Stomach smooth muscle (tissue), 2 donors: ENCODE measurements around the gene TAF4.

Experiments used
- H3K27ac ChIP-seq: one replicate; pipeline ENCODE4 v1.7.0; 2013; ENCODE audit warnings: mild to moderate bottlenecking, low read length, inconsistent platforms
- H3K27me3 ChIP-seq, 2 donors: one replicate each; pipeline ENCODE4 v1.7.0; 2013; ENCODE audit warnings: low read length in 2 of 2; ENCODE audit not compliant: insufficient read depth in 2 of 2, control insufficient read depth in 1 of 2
- H3K36me3 ChIP-seq, 2 donors: one replicate each; pipeline ENCODE4 v1.7.0; 2013; ENCODE audit warnings: low read length in 2 of 2; ENCODE audit not compliant: control insufficient read depth in 2 of 2, insufficient read depth in 2 of 2
- H3K4me1 ChIP-seq: one replicate; pipeline ENCODE4 v1.7.0; 2013; ENCODE audit warnings: low read length; ENCODE audit not compliant: control insufficient read depth, insufficient read depth
- H3K4me3 ChIP-seq, 2 donors: one replicate each; pipeline ENCODE4 v1.7.0; 2013; ENCODE audit warnings: low read length in 2 of 2
- H3K9ac ChIP-seq, 2 donors: one replicate each; pipeline ENCODE4 v1.7.0; 2013; ENCODE audit warnings: low read length in 2 of 2, mild to moderate bottlenecking in 1 of 2
- H3K9me3 ChIP-seq, 2 donors: one replicate each; pipeline ENCODE4 v1.7.0; 2013; ENCODE audit warnings: low read length in 2 of 2; ENCODE audit not compliant: control insufficient read depth in 2 of 2
- donor health status: healthy.
- donor health status: Pancreatic carcinoma.

The TAF4 gene

DNA sequence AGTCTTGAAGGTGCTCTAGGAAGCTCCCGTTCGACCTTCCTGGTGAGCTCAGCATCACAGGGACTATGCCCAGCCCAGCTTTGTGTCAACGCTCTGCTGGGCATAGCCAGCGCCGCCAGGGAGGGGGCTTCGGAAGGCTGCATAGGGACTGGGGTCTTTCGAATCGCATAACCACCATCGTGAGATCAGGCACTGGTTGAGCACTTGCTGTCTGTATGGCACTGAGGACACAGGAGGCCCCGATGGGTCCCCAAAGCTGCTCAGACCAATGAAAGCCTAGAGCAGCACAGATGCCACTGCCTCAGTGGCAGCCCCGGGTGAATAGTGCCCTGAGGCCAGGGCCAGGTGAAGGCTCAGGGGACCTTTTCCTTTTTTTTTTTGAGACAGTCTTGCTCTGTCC is 96.7 kb downstream of the TAF4 start:
- peaks cover 14 to 16% of the 10 kb centered on the region in 2 donors for H3K36me3 ChIP-seq
- no peak overlapping the region for H3K27ac ChIP-seq
- peaks cover 10 to 14% of the 10 kb centered on the region in 2 donors for H3K27me3 ChIP-seq
- no peaks in the 10 kb centered on the region for H3K9me3 ChIP-seq
- H3K4me3 ChIP-seq: no peak overlapping the region
- H3K4me1 ChIP-seq: no peaks in the 10 kb centered on the region
- no peak overlapping the region for H3K9ac ChIP-seq

DNA sequence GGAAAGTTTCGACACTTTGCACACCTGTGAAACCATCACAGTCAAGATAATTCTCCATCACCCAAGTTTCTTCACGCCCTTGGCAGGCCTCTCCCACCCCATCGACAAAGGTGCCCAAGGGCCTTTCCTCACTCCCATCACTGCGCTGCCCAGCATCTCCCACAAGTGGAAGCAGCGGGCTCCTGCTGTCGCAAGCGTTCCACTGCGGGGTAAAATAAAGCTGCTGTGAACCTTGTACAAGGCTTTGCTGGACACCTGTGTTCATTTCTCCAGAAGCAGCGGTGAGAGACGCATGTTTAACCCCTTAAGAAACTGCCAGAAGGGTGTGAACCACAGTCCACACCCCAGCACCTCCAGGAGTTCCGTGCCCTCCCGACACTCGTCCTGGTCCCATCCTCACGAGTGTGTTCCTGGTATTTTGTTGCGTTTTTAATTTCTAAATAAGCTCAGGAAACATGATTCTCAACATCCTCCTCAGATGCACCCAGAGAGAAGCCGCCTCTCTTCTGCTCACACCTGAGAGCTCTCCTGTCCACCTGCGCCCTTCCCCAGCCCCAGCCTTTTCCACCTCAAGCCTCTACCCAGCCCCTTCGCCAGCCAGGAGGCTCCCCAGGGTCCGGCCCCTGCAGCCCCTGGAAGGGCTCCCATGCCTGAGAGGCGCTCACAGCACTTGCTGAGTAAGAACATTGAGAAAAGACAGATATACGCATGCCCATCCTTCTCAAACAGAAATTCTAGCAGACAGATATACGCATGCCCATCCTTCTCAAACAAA is 97.5 kb downstream of the TAF4 start:
- Histone ChIP-seq H3K27ac (no peak overlapping the region), H3K4me3 (no peak overlapping the region), H3K36me3 (peaks cover 10 to 13% of the 10 kb centered on the region in 2 donors), H3K27me3 (peaks cover 10 to 14% of the 10 kb centered on the region in 2 donors), H3K4me1 (no peaks in the 10 kb centered on the region), H3K9ac (no peak overlapping the region), H3K9me3 (no peaks in the 10 kb centered on the region)

DNA sequence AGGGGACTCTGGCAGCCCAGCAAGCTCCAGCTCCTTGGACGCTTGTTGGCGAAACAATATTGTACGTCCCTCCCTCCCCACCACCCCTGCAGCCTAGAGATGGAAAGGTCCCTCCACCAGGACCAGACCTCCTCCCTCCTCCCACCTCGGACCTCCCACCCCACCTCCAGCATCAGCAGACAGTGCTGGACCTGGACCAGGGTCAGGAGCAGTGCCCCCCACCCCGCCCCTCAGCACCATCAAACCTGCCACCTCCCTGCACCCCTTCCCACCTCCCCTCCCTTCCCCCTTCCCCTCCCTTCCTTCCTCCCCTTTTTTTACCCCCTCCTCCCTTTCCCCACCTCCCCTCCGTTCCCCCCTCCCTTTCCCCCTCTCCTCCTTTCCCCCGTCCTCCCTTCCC is 98.4 kb downstream of the TAF4 start:
- H3K27me3 ChIP-seq: peaks cover 10 to 14% of the 10 kb centered on the region in 2 donors
- peaks cover 2 to 3% of the 10 kb centered on the region in 2 donors for H3K36me3 ChIP-seq
- H3K9ac ChIP-seq: no peak overlapping the region
- no peak overlapping the region for H3K27ac ChIP-seq
- no peaks in the 10 kb centered on the region for H3K9me3 ChIP-seq
- no peaks in the 10 kb centered on the region for H3K4me1 ChIP-seq
- no peak overlapping the region for H3K4me3 ChIP-seq

DNA sequence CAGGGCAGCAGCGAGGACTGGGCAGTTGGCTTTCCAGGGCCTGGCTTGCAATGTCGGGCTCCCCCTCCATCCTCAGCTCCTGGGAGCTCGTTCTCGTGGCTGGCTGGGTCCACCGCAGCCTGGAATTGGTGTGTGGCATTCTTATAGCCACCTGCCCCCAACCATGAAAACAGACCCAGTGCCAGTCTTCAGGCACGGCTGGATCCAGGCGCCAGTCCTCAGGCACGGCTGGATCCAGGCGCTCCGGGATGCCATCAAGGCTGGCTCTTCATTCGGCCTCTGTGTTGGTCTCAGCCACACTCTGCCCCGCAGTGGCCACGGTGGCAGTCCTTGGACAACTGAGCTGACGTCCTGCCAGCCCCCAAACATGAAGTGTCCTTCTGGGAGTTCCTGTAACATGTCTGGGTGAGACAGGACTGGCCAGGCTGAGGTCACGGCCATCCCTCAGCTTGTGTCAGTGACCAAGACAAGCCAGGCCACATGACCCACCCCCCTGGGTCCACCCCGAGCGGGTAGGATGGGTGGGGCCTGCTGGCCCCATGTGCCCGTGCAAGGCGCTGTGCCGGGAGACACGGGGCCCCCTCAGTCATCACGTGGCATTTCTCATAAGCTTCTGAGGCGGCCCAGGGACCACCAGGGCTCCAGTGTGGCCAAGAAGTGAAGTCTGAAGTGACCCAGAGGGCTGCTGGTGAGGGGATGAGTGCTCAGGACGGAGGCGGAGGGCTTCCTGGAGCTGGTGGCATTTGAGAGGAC is 99.0 kb downstream of the TAF4 start:
- Histone ChIP-seq H3K36me3 (no peaks in the 10 kb centered on the region), H3K4me1 (no peaks in the 10 kb centered on the region), H3K27me3 (peaks cover 10 to 14% of the 10 kb centered on the region in 2 donors), H3K9me3 (no peaks in the 10 kb centered on the region), H3K9ac (no peak overlapping the region), H3K27ac (no peak overlapping the region), H3K4me3 (no peak overlapping the region)

DNA sequence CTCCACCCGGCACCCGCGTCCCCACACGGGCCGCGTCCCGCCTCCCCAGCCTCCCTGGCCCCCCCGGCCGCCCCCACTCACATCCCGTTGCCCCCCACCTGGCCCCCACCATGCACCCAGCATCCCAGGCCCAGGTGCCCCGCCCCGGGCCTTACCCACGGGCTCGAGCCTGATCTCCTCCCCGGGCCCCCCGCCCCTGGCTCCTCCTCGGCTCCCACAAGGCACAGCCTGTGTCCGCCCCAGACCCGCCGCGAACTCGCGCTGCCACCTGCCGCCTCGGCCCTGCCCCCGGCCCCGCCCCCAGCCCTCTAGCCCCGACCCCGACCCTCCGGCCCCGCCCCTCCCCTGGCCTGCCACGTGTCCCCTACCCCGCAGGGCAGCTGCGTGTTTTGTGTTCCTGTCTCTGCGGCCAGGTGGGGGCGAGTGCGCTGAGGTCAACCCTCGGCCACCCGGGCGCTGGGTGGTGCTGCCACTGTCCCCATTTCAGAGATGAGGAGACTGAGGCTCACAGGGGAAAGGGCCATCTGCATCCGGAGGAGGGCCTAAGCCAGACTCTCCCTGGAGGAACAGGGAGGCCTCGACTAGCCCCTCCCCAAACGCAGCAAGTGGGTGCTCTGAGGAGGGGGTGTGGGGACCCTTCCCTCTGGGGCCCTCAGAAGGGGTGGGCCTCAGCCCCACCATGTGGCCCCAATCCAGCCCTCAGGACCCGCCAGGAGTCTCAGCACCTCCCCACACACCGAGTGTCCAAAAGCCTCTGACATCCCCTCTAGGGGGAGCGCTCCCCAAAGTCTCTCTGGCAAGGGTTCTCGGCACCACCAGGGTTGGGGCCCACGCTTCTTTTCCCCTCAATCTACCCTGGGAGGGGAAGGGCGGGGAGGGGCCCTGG is 99.8 kb downstream of the TAF4 start:
- Histone ChIP-seq H3K36me3 (no peaks in the 10 kb centered on the region), H3K27ac (no peak overlapping the region), H3K27me3 (peaks cover 10 to 14% of the 10 kb centered on the region in 2 donors), H3K9ac (no peak overlapping the region), H3K4me3 (no peak overlapping the region), H3K4me1 (no peaks in the 10 kb centered on the region), H3K9me3 (no peaks in the 10 kb centered on the region)

DNA sequence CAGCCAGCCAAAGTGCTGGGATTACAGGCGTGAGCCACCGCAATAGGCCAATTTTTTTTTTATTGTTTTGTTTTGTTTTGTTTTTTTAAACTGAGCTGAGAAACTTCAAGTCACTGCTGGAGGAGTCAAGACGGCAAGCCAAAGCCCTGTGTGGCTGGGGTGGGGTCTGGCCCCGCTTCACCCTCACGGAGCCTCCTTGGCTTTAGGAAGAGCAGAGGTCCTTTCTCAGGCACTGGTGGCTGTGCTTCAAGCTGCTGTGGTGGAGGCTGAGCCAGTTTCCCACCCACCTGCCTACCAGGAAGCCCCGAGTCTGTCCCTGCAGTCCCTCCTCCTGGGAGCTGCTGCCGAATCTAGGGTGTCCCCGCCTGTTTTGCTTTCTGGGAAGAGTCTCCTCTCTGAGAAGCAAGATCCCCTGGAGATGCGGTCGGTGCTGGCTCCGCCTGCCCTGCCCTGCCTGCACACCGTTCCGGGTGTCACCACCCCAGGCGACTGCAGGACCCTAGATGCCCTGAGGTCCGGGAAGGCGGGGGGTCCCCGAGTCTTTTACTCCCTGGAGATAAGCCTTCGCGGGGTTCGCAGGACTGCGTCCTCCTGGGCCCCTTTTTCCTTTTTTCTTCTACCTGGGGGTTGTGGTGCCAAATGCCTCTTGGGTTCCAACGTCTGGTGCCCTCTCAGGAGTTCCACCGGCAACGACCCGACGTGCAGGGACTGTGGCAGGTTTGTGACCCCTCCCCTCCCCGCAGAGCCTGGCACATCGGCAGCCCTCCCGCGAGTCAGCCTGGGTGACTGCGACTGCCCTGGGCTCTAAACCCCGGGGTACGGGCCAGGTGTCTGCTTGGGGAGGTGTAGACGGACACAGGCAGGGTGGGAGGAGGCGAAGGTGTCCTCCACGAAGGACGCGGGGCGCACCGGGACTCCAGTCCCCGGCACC is 100.7 kb downstream of the TAF4 start:
- Histone ChIP-seq H3K4me3 (no peak overlapping the region), H3K36me3 (no peaks in the 10 kb centered on the region), H3K9ac (no peak overlapping the region)

DNA sequence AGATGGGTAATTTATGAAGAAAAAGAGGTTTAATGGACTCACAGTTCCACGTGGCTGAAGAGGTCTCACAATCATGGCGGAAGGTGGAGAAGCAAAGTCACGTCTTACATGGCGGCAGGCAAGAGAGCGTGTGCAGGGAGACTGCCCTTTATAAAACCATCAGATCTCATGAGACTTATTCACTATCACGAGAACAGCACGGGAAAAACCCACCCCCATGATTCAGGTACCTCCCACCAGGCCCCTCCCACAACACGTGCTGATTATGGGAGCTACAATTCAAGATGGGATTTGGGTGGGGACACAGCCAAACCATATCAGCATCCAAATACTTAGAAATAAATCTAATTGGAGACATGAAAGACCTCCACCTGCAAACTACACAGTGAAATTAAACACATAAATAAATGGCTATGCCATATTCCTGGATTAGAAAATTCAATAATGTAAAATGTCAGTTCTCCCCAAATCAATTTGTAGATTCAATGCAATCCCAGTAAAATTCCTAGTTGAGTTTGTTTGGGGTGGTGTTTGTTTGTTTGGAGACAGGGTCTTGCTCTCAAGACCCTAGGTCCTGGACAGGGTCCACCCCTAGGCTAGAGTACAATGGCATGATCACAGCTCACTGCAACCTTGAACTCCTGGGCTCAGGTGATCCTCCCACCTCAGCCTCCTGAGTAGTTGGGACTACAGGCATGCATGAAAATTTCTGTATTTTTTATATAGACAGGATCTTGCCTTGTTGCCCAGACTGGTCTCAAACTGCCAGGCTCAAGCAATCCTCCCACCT is 101.6 kb downstream of the TAF4 start:
- Histone ChIP-seq H3K4me1 (no peaks in the 10 kb centered on the region), H3K4me3 (no peak overlapping the region), H3K27ac (no peak overlapping the region), H3K27me3 (peaks cover 10 to 14% of the 10 kb centered on the region in 2 donors), H3K36me3 (no peaks in the 10 kb centered on the region), H3K9ac (no peak overlapping the region), H3K9me3 (no peaks in the 10 kb centered on the region)

More for the DNA sequence above, 100.7 kb downstream of the TAF4 start:
- Histone ChIP-seq H3K9me3 (no peaks in the 10 kb centered on the region), H3K27ac (no peak overlapping the region), H3K27me3 (peaks cover 10 to 14% of the 10 kb centered on the region in 2 donors), H3K4me1 (no peaks in the 10 kb centered on the region)

DNA sequence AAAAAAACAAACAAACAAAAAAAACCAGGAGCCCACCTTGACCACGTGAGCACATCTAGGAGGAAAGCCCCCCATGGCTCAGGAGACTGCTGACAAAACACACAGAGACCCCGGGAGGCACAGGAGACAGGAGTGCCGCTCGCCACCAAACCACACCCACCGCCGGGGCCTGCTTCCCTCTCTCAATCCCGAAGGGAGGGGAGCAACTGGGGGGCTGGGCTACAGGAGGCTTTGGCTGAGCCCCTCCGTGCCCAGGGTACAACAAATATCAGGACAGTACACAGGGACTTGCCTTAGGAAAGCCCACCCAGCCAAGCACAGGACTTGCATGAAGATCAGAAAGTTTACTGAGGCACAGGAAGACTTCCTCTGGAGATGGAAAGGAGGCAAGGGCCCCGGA is 102.5 kb downstream of the TAF4 start:
- Histone ChIP-seq H3K4me1 (no peaks in the 10 kb centered on the region), H3K36me3 (no peaks in the 10 kb centered on the region), H3K4me3 (no peak overlapping the region), H3K9ac (no peak overlapping the region), H3K27ac (no peak overlapping the region), H3K27me3 (peaks cover 7 to 14% of the 10 kb centered on the region in 2 donors), H3K9me3 (no peaks in the 10 kb centered on the region)

DNA sequence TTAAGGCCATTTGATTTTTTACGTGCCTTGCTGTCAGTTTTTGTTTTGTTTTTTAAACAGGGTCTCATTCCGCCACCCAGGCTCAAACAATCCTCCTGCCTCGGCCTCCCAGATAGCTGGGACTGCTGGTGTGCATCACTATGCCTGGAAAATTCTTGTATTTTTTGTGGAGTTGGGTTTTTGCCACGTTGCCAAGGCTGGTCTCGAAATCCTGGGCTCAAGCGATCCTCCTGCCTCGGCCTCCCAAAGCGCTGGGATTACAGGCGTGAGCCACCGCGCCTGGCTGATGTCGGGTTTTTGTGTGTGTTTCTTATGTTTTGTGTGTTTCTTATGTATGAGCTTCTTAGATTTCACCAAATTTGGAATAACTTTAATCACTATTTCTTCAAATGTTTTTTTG is 104.8 kb downstream of the TAF4 start:
- Histone ChIP-seq H3K27me3 (peaks cover 7 to 8% of the 10 kb centered on the region in 2 donors), H3K4me1 (no peaks in the 10 kb centered on the region), H3K36me3 (no peaks in the 10 kb centered on the region), H3K4me3 (no peak overlapping the region), H3K27ac (no peak overlapping the region), H3K9ac (no peak overlapping the region), H3K9me3 (no peaks in the 10 kb centered on the region)
